Measurements from ENCODE around the gene IGF2BP1.
"Not testable (repeated sequence)": the region's sequence is repeated elsewhere in the genome, so short reads cannot be mapped to it uniquely, and the experiment has no call there.

The IGF2BP1 gene

DNA sequence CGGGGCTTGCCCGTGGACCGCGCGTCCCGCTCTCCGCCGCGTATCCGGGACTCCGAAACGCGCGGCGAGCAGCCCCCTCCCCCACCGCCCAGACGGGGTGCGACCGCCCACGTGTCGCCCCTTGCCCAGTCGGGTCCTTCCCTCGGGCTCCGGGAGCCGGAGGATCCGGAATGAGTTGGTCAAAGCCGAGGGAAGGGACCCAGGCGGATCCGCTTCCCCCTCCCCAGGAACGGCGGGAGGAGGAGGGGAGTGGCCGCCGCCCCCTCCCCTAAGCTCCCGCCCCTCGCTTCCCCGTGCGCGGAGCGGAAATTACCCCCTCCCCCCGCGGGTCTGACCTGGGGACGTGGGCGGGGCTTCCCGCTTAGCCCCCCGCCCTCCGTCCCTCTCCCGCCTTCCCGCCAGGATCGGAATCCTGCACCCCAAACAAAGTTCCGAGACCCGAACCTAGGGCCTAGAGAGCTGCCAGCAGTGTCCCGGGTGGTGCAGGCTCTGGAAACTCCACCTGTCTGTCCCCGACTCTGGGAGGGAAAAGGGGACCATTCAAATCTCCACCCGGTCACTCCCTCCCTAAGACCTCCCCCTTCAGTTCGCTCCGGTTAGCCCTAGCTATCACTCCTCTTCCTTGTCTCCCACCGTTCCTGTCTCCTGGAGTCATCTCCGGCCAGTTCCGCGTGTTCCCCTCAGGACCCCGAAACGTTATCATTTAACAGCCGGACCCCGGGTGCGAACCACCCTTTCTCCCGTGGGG is 1.0 kb upstream of the IGF2BP1 start:
- DNase-seq (ENCODE audit: low spot score): no peak

DNA sequence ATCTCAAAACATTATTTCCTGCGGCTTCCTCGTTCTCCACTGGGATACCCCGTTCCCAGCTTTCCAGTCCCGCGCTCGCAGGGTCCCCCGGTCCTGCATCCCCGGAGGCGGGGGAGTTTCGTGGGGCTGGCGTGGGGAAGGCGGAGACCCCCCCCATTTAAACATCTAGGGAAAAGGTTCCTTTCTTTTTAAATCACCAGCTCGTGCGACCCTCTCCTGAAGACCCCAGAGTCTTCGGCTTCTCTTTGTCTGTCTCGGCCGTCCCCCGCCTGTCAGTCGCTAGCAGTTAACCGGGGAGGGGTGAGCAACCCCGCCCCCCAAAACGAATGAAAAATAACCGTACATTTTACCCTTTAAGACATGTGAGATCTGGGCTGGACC is 473 bp upstream of the IGF2BP1 start:
- DNase-seq (ENCODE audit: low spot score): no peak

DNA sequence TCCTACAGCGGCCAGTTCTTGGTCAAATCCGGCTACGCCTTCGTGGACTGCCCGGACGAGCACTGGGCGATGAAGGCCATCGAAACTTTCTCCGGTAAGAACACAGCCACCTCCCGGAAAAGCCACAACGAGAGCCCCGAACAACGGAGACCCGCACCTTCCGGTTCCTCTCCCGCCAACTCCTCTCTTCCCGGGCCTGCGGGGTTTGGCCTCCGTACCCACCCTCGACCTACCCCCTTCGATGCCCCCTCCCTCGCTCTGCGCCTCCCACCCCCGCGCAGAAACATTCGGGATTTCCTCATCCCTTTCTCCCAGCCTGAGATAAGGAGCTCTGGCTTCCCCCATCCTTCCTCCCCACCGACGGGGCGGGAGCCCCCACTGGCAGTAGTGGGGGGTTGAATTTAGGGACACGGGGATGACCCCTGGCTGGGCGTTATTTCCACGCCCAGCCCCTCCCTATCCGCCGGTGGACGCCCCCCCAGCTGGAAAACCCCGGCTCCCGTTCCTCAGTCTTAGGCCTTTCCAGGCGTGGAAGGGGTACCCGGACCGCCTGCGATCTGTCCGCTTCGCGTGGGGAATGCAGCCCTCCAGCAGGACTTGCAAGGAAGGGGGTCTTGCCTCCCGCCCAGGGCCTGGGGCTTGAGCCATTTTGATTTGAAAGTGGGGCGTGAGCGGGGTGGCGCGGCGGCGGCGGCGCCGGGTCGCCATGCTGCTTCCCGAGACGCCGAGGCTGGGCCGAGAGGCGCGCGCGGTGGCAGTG is 822 bp downstream of the IGF2BP1 start:
- no peak for DNase-seq (ENCODE audit: low spot score)

DNA sequence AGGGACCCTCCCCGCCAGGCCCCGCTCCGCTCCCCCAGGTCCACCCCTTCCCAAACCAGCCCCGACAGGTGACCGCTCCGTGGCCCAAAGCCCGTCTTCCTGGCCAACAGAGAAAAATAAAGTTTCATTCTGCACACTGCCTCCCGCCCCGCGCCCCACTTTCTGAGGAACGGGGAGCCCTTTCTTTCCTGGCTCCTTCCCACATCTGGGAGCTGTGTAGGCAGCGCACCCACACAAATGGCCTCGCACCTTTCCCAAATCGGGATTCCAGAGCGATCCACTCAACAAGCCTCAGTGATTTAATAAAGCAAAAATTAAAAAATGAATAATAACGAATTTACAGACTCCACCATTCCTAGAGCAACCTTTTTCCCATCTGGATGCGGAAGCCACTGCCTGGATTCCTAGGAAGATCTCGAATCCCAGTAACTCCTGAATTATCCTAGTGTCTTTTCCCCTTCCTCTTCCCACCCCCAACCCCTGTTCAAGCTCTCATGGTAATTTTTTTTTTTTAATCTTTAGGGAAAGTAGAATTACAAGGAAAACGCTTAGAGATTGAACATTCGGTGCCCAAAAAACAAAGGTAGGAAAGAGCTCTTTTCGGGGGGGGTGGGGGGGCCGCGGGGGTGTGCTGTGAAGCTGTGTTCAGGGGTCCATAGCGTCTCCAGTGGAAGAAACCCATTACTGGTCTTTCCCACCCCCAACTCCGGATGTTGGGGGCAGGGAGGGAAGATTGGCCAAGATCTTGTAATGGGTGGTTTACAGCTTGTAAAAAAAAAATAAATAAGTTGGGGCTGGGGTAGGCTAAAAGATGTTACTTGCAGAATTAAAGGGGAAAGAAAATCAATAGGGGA is 1.6 kb downstream of the IGF2BP1 start:
- DNase-seq (ENCODE audit: low spot score): no peak

DNA sequence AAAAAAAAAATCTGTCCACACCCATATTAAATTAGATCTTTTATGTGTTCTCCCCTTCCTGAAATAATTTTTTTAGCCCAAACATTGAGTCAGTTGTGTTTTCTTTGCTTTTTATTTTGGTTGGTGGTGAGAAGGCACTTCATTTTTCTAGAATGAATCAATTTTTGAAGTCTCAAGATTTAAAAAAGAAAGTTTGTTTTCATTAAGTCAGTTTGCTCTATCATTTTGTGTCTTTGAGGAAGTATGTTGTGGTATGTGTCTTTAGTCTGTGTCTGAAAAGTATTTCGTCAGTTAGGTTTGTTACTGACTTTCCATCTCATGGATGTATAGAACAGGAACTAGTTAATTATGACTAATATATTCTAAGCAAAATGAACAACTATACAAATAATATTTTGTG is 3.8 kb downstream of the IGF2BP1 start:
- DNase-seq (ENCODE audit: low spot score): no peak

DNA sequence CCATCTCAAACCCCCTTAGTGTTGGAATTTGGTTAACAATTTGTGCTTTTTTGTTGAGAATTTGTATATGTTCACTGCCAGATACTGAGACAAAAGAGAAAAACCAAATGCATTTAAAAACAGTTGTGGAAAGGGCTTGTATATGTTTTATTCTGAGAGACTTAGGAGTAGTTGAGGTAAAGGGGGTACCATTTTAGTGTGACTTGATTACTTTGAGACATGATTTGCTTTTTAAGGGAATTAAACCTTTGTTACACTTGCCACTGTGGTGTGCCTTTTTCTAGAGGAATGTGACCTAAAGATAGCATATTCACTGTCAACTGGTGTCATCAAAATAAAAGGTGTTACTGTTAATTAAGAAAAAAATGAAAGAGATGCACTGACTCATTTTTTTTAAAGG is 4.5 kb downstream of the IGF2BP1 start:
- DNase-seq (ENCODE audit: low spot score): no peak

DNA sequence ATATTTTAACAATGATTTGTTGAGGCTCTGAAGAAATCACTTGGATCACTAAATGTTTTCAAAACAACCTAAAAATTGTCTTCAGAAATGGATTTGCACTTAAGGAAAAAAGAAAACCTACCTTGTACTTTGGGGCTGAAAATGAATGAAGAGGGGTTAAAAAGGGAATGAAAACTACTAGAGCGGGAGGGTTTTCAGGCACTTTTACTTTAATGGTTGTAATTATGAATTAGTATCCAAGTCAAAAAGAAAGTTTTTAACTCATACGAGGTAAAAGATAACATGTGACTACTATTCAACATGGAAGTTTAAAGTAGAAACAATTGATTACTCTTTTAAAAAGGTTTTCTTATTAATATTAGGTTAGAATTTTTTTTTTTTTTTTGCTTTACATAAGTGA is 5.1 kb downstream of the IGF2BP1 start:
- DNase-seq (ENCODE audit: low spot score): no peak

DNA sequence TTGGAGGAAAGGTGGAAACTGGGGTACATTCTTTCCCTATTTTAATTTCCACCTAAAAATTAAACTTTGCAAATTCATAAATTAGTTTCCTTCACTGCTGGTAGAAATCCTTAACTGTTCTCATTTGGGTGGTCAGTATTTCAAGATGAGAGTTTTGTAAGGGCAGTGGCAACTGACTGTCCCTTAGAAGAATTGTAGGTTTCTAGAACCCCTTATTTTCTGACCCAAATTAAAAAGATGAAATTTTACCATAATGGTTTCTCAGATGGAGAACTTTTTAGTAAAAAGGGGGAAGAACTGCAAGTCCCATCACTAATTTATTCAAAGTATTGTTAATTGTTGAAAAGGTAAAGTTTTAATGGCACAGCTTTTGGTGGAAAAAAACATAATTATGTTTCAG is 5.6 kb downstream of the IGF2BP1 start:
- DNase-seq (ENCODE audit: low spot score): no peak

DNA sequence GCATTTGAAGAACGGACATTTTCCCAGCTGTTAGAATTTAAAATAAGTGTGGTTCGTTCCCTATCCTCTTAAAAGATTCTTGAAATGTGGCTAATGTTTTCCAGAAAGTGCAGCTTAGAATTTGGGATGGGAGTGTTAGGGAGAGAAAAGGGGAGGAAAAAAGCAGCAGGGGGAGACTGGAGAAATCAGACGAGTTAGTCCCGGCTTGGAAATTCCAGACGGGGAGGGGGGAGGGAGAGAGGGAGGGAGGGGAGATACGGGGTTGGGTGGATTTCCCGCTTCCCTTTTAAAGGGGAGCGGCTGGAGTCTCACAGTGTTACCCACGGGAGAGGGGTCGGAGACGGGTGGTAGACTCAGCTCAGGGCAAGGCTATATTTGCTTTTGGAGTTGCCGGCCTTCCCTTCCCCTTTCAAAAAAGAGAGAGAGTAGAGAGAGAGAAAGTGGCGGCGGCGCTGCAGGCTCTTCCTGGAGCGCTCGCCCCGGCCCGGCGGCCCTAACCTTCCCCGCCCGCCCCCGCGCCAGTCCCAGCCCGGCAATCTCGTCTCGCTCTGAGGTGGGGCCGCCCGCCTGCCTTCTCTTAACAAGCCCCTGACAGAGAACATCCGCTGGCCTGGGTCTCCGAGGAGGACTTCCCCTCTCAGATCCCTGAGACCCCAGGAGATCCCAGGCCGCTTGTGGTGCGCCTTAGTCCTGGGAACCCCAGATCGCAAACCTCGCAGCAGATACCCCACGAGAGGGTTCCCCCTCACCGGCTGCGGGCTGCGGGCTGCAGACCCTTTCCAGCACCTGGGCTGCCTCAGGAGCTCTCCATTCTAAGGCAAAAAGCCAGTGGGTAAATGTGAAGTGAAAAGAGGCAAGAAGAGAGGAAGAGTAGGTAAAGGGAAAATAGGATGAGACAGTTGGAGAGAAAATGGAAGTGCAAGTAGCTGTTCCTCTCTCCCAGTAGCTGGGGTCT is 6.6 kb downstream of the IGF2BP1 start:
- DNase-seq (ENCODE audit: low spot score): no peak

DNA sequence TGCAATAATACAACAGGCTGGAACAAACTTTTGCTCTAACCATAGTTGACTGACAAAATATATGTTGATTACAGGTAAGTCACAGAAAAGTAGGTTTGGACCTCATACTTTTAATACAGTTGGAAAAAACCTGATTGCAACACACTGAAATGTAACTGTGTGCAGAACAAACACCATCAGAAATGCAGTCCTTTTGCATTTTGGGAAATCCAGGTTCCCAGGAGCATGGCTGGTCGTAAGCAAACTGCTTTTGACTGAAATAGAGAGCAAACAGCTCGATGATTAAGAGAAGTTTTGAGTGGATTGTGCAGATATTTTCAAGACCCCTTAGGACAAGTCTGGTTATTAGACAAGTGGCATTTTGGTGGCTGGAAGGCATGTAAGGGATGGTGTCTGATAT is 8.0 kb downstream of the IGF2BP1 start:
- DNase-seq (ENCODE audit: low spot score): no peak

DNA sequence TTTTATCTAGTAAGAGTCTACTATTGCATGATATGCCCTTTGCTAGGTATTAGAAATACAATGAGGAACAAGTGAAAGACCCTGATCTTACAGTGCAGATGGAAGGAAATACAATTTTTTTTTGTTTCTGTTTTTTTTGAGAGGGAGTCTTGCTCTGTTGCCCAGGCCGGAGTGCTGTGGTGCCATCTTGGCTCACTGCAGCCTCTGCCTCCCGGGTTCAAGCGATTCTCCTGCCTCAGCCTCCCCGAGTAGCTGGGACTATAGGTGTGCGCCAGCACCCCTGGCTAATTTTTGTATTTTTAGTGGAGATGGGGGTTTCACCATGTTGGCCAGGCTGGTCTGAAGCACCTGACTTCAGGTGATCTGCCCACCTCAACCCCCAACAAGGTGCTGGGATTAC is 11.7 kb downstream of the IGF2BP1 start:
- not testable (repeated sequence) for DNase-seq (ENCODE audit: low spot score)

DNA sequence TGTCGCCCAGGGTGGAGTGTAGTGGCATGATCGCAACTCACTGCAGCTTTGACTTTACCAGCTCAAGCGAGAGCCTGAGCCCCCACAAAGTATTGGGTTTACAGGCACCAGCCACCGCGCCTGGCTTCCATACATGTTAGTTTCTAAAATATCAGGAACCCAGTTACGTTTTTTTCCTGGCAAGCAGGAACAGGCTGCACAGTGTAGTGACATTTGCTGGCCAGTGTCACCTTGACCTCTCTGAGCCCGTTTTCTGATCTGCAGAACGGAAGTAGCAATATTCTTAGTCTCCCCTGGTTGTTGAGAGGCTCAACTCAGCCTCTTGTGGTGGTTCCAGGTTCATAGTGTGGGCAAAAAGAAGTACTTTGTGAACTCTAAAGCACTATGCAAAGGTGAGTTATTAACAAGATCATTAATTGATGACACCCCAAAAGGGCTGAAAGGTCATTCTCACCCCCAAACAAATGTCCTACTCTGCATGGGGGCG is 15.6 kb downstream of the IGF2BP1 start:
- DNase-seq (ENCODE audit: low spot score): no peak

DNA sequence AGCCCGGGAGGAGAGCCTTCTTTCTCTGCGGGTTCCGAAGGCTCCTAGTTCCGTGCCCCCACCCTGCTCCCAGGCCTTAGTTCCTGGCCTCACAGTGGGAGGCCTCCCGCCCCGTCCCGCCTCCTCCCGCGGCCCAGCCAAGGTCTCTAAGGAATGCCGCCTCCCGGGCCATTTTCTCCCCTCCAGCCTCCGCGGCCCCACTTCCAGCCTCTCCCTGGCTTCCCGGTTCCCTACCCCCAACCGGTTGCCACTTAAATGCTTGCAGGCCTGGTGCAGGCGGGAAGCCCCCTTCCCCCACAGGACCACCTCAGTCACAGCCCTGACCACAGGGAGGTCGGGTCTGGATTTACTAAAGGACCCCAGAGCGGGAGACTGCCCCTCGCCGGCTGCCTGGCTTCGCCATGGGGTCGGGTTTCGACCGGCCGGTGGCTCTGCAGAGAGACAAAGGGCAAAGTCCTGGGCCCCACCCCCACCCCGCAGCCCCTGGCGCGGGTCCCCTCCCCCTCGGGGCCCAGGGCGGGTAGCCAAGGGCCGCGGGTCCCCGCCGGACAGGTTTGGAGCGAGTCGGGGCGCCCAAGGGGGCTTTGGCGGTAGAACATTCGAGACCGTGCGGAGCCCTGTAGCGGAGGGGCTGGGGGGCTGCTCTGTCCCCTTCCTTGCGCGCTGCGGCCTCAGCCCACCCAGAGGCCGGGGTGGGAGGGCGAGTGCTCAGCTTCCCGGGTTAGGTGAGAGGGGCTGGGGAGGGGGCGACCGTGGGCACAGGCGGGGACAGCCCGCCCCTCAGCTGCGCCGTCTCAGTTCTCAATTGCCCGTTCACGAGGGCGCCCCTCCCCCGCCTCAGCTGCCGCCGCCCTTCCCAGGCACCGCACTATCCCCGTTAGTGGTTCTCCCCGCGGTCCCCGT is 16.4 kb downstream of the IGF2BP1 start:
- DNase-seq (ENCODE audit: low spot score): no peak

DNA sequence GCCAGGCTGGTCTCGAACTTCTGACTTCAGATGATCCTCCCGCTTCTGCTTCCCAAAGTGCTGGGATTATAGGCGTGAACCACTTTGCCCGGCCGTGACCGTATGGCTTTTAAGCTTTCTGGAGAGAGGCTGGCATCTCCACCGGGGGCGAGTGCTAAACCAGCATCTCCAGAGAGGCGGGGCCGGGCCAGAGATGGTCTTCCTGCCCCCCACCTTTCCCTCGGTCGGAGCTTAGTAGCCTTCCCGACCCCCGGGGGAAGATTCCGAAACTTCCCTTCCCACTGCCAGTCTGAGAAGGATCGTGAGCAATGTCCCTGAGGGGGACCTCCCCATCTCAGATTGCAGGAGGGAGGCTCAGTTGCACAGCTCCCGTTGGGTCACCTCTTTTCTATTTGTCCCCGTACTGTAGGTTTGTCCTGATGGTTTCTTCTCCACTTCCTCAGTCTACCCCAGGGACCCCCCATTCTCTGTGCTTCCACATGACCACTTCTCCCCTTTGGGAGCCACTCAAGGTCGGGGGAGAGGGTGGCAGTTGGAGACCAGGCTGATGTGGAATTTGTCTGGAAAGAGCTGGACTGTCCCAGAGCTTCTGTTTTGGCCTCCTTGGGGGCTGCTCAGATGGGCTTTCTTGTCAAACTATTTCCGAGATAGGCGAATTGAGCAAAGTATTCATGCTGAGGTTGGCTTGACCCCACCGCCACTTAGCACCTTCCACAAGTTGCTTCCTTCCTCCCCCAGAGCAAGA is 18.2 kb downstream of the IGF2BP1 start:
- DNase-seq (ENCODE audit: low spot score): no peak

DNA sequence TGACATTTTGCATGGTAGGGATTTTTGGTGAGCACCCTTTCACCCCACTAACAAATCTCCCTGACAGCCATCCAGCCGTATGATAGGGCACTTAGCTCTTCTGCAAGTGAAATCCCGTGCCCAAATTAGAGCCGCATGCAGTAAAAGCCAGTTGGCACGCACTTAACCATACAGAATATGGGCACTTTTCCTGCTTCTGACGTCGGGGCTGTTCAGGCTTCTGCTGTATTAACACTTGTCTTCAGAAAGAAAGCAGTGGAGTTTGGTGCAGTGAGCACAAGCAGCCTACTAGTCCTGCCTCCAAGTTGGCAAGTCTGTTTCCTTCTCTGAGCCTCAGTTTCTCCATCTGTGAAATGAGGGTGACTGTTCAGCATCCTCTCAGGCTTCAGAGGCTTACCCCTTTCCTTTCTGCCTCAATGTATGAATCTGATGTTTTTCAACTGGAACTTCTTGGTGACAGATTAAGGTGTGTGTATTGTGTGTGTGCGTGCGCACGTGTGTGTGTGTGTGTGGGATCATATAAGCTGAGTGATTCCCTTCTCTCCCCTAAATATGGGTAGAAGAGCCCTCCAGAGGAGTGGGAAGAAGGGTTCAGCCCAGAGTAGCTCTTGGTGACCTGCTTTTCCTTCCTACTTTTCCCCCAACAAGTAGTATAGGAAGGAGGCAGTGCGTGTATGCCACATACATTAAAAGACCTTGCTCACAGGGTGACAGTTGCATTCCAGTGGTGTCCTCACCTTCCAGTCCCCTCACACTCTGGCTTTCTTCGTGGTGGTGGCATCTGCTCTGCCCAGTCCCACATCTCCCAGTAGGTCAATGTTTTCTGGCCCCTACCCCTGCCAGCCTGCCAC is 19.0 kb downstream of the IGF2BP1 start:
- no peak for DNase-seq (ENCODE audit: low spot score)

DNA sequence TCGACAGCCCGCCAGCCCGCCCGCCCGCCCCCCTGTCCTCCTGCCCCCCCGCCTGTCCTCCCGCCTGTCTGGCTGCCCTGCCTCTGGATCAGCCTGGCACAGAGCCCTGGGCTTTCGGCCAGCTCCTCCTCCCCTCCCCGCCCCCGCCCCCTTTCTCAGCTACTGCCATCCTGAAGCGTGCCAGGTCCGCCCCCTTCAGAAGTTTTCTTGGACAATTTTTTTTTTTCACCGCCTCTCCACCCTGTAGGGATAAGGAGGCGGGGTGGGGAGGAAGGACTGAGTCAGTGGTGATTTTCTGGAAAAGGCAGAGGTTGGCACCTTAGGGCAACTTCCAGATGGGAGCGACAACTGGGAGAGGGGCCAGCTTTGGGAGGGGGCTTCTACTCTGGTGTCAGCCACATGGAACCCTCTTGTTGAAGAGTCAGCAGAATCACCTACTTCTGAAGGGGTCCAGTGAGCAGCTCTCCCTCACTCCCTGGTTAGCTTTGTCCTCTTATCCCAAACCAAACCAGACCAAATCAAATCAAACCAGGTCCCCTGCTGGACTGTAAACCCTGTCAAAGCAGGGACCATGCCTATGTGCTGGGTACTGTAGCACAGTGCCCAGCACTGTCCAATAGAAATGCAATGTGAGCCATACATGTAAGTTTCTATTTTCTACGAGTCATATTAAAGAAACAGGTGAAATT is 19.7 kb downstream of the IGF2BP1 start:
- no peak for DNase-seq (ENCODE audit: low spot score)

DNA sequence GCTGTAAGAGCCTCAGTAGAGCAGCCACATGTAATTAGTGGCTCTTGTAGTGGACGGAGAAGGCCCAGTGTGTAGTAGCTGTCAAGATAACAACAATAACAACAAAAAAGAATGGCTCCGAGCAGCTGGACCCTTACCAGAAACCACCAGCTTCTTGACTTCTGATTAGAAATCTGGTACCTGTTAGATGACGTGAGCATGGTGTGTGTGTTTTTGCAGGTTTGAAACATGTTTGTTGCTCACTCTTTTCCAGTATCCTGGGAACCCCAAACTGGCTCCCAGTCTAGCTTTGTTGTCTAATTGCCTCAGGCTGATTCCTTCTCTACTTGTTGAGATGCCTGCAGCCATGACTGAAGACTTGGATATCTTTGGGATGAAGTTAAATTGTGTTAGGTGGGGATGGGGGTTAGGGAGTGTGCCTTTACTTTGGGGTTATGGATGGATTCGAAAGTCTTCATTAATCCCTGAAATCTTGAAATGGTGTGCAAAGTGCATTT is 21.0 kb downstream of the IGF2BP1 start:
- no peak for DNase-seq (ENCODE audit: low spot score)

DNA sequence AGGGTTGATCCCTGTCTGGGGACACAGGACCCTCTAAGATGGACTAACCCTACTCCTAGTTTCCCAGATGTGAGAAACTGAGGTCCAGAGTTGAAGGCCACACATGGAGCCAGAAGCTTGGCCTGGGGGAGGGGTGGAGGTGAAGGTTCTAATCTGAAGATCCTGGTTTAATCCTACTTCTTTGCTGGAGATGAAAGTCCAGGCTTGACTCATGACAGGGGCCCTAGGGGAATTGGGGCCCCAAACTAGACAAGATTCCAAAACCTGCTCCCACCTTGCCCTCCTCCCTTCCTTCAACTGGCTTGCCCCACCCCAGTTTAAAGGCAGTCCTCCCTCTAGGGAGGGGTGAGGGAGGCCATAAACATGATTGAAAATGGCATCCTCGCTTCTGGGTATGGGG is 21.6 kb downstream of the IGF2BP1 start:
- no peak for DNase-seq (ENCODE audit: low spot score)
